GM23338 (cell line): ENCODE data around the gene ZNF678. TPM values are rescaled to one million over a fixed set of nuclear protein-coding genes. Genes with fewer than 3 reads are reported as not detected.

ENCODE experiments used
- ATAC-seq: fragments of 200-7000 bp; cut with Tn5 transposase; 3 replicates; pipeline ENCODE4 v1.9.1; 2020
- DNase-seq: peaks from one replicate; pipeline ENCODE4 v3.0.0-alpha.2; 2015; ENCODE audit warnings: low spot score
- H2AFZ ChIP-seq: fragments of 200-600 bp; sonication (generic); 2 replicates; pipeline ENCODE4 v1.8.0; 2016; ENCODE audit warnings: antibody characterized with exemption, mild to moderate bottlenecking, moderate library complexity
- H3F3A ChIP-seq: fragments of 200-600 bp; sonication (generic); replicated peaks from 2 replicates; pipeline ENCODE4 v1.8.0; 2017; ENCODE audit warnings: antibody characterized with exemption, mixed run types, low read depth
- H3K27ac ChIP-seq: fragments of 200-600 bp; sonication (generic); 2 replicates; pipeline ENCODE4 v1.6.1; 2016; ENCODE audit warnings: low read depth
- H3K27me3 ChIP-seq: fragments of 200-600 bp; sonication (generic); 2 replicates; pipeline ENCODE4 v1.8.0; 2016; ENCODE audit warnings: mild to moderate bottlenecking, mixed run types, moderate library complexity; ENCODE audit not compliant: insufficient read depth
- H3K36me3 ChIP-seq: fragments of 200-600 bp; sonication (generic); 2 replicates; pipeline ENCODE4 v1.8.0; 2016; ENCODE audit warnings: mild to moderate bottlenecking; ENCODE audit not compliant: insufficient read depth
- H3K4me1 ChIP-seq: fragments of 200-600 bp; sonication (generic); 2 replicates; pipeline ENCODE4 v1.8.0; 2016; ENCODE audit warnings: mild to moderate bottlenecking, moderate library complexity; ENCODE audit not compliant: insufficient read depth
- H3K4me2 ChIP-seq: fragments of 200-600 bp; sonication (generic); 2 replicates; pipeline ENCODE4 v1.7.1; 2017; ENCODE audit warnings: mixed run types
- H3K4me3 ChIP-seq: fragments of 200-600 bp; sonication (generic); 2 replicates; pipeline ENCODE4 v1.6.1; 2016; ENCODE audit warnings: mixed run types
- H3K79me2 ChIP-seq: fragments of 200-600 bp; sonication (generic); replicated peaks from 2 replicates; pipeline ENCODE4 v1.8.0; 2017; ENCODE audit warnings: mild to moderate bottlenecking; ENCODE audit not compliant: insufficient read depth
- H3K9me2 ChIP-seq: fragments of 200-600 bp; sonication (generic); 2 replicates; pipeline ENCODE4 v1.8.0; 2017; ENCODE audit not compliant: insufficient read depth
- H4K20me1 ChIP-seq: fragments of 200-600 bp; sonication (generic); replicated peaks from 2 replicates; pipeline ENCODE4 v1.8.0; 2017; ENCODE audit warnings: mild to moderate bottlenecking; ENCODE audit not compliant: insufficient read depth
- H3K27ac Mint-ChIP-seq: 2 replicates; pipeline ENCODE4 v1.8.0; 2020; ENCODE audit warnings: inconsistent platforms, mild to moderate bottlenecking, moderate library complexity, mixed read lengths
- H3K27me3 Mint-ChIP-seq: 3 replicates; pipeline ENCODE4 v1.8.0; 2022; ENCODE audit warnings: low read depth, mild to moderate bottlenecking, moderate library complexity, mixed read lengths, inconsistent platforms; ENCODE audit not compliant: insufficient read depth, poor library complexity
- H3K36me3 Mint-ChIP-seq: 3 replicates; pipeline ENCODE4 v1.8.0; 2021; ENCODE audit warnings: low read depth, mild to moderate bottlenecking, inconsistent platforms, moderate library complexity, mixed read lengths
- H3K4me1 Mint-ChIP-seq: 3 replicates; pipeline ENCODE4 v1.8.0; 2020; ENCODE audit warnings: mild to moderate bottlenecking, inconsistent platforms, mixed read lengths
- H3K4me3 Mint-ChIP-seq: 3 replicates; pipeline ENCODE4 v1.8.0; 2021; ENCODE audit warnings: moderate library complexity, mild to moderate bottlenecking, inconsistent platforms, mixed read lengths
- H3K9me3 Mint-ChIP-seq: 3 replicates; pipeline ENCODE4 v1.8.0; 2020; ENCODE audit warnings: moderate library complexity, mild to moderate bottlenecking, inconsistent platforms, mixed read lengths
- CREB1 ChIP-seq: fragments of 250-450 bp; sonication (Bioruptor Pico); IDR thresholded peaks from 2 replicates; pipeline ENCODE4 v1.5.0; 2020; ENCODE audit warnings: low read depth, mild to moderate bottlenecking, moderate library complexity
- POLR2AphosphoS5 ChIP-seq: IDR thresholded peaks from 2 replicates; pipeline ENCODE4 v1.6.1; 2016; ENCODE audit warnings: antibody characterized with exemption, low read depth
- REST ChIP-seq: IDR thresholded peaks from one replicate; pipeline ENCODE4 v1.6.1; 2018; ENCODE audit warnings: antibody characterized with exemption; ENCODE audit not compliant: unreplicated experiment
- ZNF114 ChIP-seq: fragments of 250-450 bp; sonication (Bioruptor Pico); IDR thresholded peaks from 2 replicates; pipeline ENCODE4 v1.5.0; 2020; ENCODE audit warnings: mild to moderate bottlenecking, moderate library complexity
- ZNF462 ChIP-seq: fragments of 250-450 bp; sonication (Bioruptor Pico); IDR thresholded peaks from 2 replicates; pipeline ENCODE4 v1.5.0; 2020; ENCODE audit warnings: mild to moderate bottlenecking, moderate library complexity
- long read RNA-seq: library from polyadenylated mRNA; unstranded; transcript quantifications from one replicate; pipeline ENCODE4 v2.0.0, GENCODE V29; 2020; ENCODE audit not compliant: unreplicated experiment
- polyA plus RNA-seq: library from polyadenylated mRNA; unstranded; fragments of >200 nt; fragmentation: Nextera tagmentation; extraction: Ambion mirVana; gene quantifications from 2 replicates; pipeline ENCODE4 v1.2.1, GENCODE V29; 2016
- total RNA-seq: library from RNA; depleted of rRNA; stranded (reverse); fragments of >200 nt; shearing (Covaris generic); gene quantifications from 2 replicates; pipeline ENCODE4 v1.2.3, GENCODE V29; 2014; rRNA removed

Gene ZNF678
- 45.9 and 60.0 TPM in 2 replicates for total RNA-seq
- polyA plus RNA-seq = 8.2 and 8.6 TPM in 2 replicates
- long read RNA-seq, full-length matches to known transcripts = 2 of 4 reads
- long read RNA-seq, partial matches to known transcripts = 0 of 4 reads
- long read RNA-seq, other reads (novel, unspliced or antisense) = 2 of 4 reads

- H3K36me3 ChIP-seq = no peaks in the 10 kb centered on the region
- peaks cover 5% of the 10 kb centered on the region; the same call in 1 of the 2 replicates for H3K4me1 ChIP-seq
- peak within 1 kb of the TSS; percentile 90; the same call in 1 of the 2 replicates for H2AFZ ChIP-seq
- H3K27ac ChIP-seq = peak within 1 kb of the TSS; percentile 89
- TF ChIP-seq POLR2AphosphoS5 = peak; percentile 70
- TF ChIP-seq ZNF462 = no peak
- TF ChIP-seq CREB1 (CRISPR knock-in tag) = peak; percentile 38; the same call in 1 of the 2 replicates
- Mint-ChIP-seq H3K27me3 (peaks cover 15% of the 10 kb centered on the region), H3K36me3 (peaks cover 16% of the 10 kb centered on the region), H3K27ac (peak within 1 kb of the TSS; percentile 99), H3K4me3 (peak within 1 kb of the TSS; percentile 93), H3K9me3 (peaks cover 24% of the 10 kb centered on the region), H3K4me1 (peaks cover 18% of the 10 kb centered on the region)
- H3K79me2 ChIP-seq = peaks cover 48% of the 10 kb centered on the region
- DNase-seq = peak; percentile 97
- H3K9me2 ChIP-seq = no peaks in the 10 kb centered on the region; the same call in 1 of the 2 replicates
- H3K4me3 ChIP-seq = peak within 1 kb of the TSS; percentile 77
- H4K20me1 ChIP-seq = peaks cover 22% of the 10 kb centered on the region
- ATAC-seq = peak; percentile 96
- H3K4me2 ChIP-seq = peak within 1 kb of the TSS; percentile 85
- no peaks in the 10 kb centered on the region for H3F3A ChIP-seq
- no peaks in the 10 kb centered on the region for H3K27me3 ChIP-seq
Observed at GRCh38 chr1:227563324-227564201, at the start of gene ZNF678. Gene ZNF678, plus strand, starts transcription at chr1:227563556. Its CDS starts 87,436 bp downstream, at chr1:227650992.

- peaks cover 2% of the 10 kb centered on the region; the same call in 1 of the 3 replicates for H3K4me1 Mint-ChIP-seq
- Histone ChIP-seq H3K4me1 (no peaks in the 10 kb centered on the region), H3K36me3 (no peaks in the 10 kb centered on the region), H3K4me3 (no peak overlapping the region), H3K4me2 (no peak overlapping the region), H3F3A (no peaks in the 10 kb centered on the region), H3K79me2 (no peaks in the 10 kb centered on the region), H4K20me1 (no peaks in the 10 kb centered on the region), H3K9me2 (no peaks in the 10 kb centered on the region; the same call in 1 of the 2 replicates), H3K27me3 (no peaks in the 10 kb centered on the region), H3K27ac (no peak overlapping the region), H2AFZ (no peak overlapping the region)
- H3K27me3 Mint-ChIP-seq = no peaks in the 10 kb centered on the region
- TF ChIP-seq REST = no peak
- no peak for TF ChIP-seq ZNF114
- no peaks in the 10 kb centered on the region for H3K36me3 Mint-ChIP-seq
- DNase-seq = no peak
- no peak overlapping the region for H3K27ac Mint-ChIP-seq
- no peak for ATAC-seq
- H3K4me3 Mint-ChIP-seq = no peak overlapping the region
- no peaks in the 10 kb centered on the region for H3K9me3 Mint-ChIP-seq
Observed at GRCh38 chr1:227518876-227519275, 44.5 kb upstream of the ZNF678 start.
